ENCODE results near the gene YBX3.
"Not testable (repeated sequence)": the region's sequence is repeated elsewhere in the genome, so short reads cannot be mapped to it uniquely, and the experiment has no call there.

The YBX3 gene

GRCh38 chr12:10722905-10723746, at the start of gene YBX3:
Gene YBX3, minus strand, starts transcription at chr12:10723323. Its CDS starts 212 bp downstream, at chr12:10723111.
- DNase-seq: peak; percentile 83 to 88
- TF ChIP-seq GATA1 (IDR thresholded peaks at IDR 0.05; ENCODE audit: low read depth, low read length) (no peak), POLR2A (IDR thresholded peaks at IDR 0.05; ENCODE audit: low read length) (no peak)

- TF ChIP-seq GATA1 (IDR thresholded peaks at IDR 0.05; ENCODE audit: low read depth, low read length): no peak
- TF ChIP-seq POLR2A (IDR thresholded peaks at IDR 0.05; ENCODE audit: low read length): no peak
- DNase-seq: peak; percentile 33 to 62
Observed at GRCh38 chr12:10771132-10771733, 48.1 kb upstream of the YBX3 start.

- DNase-seq: no peak
- TF ChIP-seq GATA1 (IDR thresholded peaks at IDR 0.05; ENCODE audit: low read depth, low read length) (no peak), POLR2A (IDR thresholded peaks at IDR 0.05; ENCODE audit: low read length) (no peak)
Observed at GRCh38 chr12:10759657-10760056, 36.5 kb upstream of the YBX3 start.

- no peak for DNase-seq
- TF ChIP-seq POLR2A (IDR thresholded peaks at IDR 0.05; ENCODE audit: low read length) (no peak), GATA1 (IDR thresholded peaks at IDR 0.05; ENCODE audit: low read depth, low read length) (no peak)
Observed at GRCh38 chr12:10756194-10756593, 33.1 kb upstream of the YBX3 start.

GRCh38 chr12:10753059-10753458, 29.9 kb upstream of the YBX3 start:
- no peak for DNase-seq
- TF ChIP-seq POLR2A (IDR thresholded peaks at IDR 0.05; ENCODE audit: low read length) (no peak), GATA1 (IDR thresholded peaks at IDR 0.05; ENCODE audit: low read depth, low read length) (no peak)

GRCh38 chr12:10750385-10750727, 27.2 kb upstream of the YBX3 start:
- TF ChIP-seq POLR2A (IDR thresholded peaks at IDR 0.05; ENCODE audit: low read length) (no peak), GATA1 (IDR thresholded peaks at IDR 0.05; ENCODE audit: low read depth, low read length) (no peak)
- DNase-seq: no peak

- no peak for TF ChIP-seq GATA1 (IDR thresholded peaks at IDR 0.05; ENCODE audit: low read depth, low read length)
- no peak for TF ChIP-seq POLR2A (IDR thresholded peaks at IDR 0.05; ENCODE audit: low read length)
- DNase-seq: peak; percentile 79 to 86
Observed at GRCh38 chr12:10749700-10750384, 26.7 kb upstream of the YBX3 start.

- TF ChIP-seq GATA1 (IDR thresholded peaks at IDR 0.05; ENCODE audit: low read depth, low read length) (no peak), POLR2A (IDR thresholded peaks at IDR 0.05; ENCODE audit: low read length) (no peak)
- DNase-seq: no peak
Observed at GRCh38 chr12:10747730-10748129, 24.6 kb upstream of the YBX3 start.

GRCh38 chr12:10743420-10743819, 20.3 kb upstream of the YBX3 start:
- not testable (repeated sequence) for DNase-seq

- DNase-seq: no peak
- TF ChIP-seq GATA1 (IDR thresholded peaks at IDR 0.05; ENCODE audit: low read depth, low read length): no peak
- TF ChIP-seq POLR2A (IDR thresholded peaks at IDR 0.05; ENCODE audit: low read length): no peak
Observed at GRCh38 chr12:10741845-10742244, 18.7 kb upstream of the YBX3 start.

- no peak for DNase-seq
- no peak for TF ChIP-seq GATA1 (IDR thresholded peaks at IDR 0.05; ENCODE audit: low read depth, low read length)
- no peak for TF ChIP-seq POLR2A (IDR thresholded peaks at IDR 0.05; ENCODE audit: low read length)
Observed at GRCh38 chr12:10740182-10740581, 17.1 kb upstream of the YBX3 start.

- DNase-seq: peak in 1 of 2 experiments; percentile 21
- TF ChIP-seq GATA1 (IDR thresholded peaks at IDR 0.05; ENCODE audit: low read depth, low read length) (no peak), POLR2A (IDR thresholded peaks at IDR 0.05; ENCODE audit: low read length) (no peak)
Observed at GRCh38 chr12:10739157-10740118, 16.3 kb upstream of the YBX3 start.

GRCh38 chr12:10737249-10737648, 14.1 kb upstream of the YBX3 start:
- TF ChIP-seq GATA1 (IDR thresholded peaks at IDR 0.05; ENCODE audit: low read depth, low read length) (no peak), POLR2A (IDR thresholded peaks at IDR 0.05; ENCODE audit: low read length) (no peak)
- no peak for DNase-seq
